Measurements from ENCODE around the gene NCKAP5L.
A peak's percentile ranks its signal among the peaks of the same experiment; 100 is the strongest.
"Not testable (repeated sequence)": the region's sequence is repeated elsewhere in the genome, so short reads cannot be mapped to it uniquely, and the experiment has no call there.

Gene NCKAP5L, protein sequence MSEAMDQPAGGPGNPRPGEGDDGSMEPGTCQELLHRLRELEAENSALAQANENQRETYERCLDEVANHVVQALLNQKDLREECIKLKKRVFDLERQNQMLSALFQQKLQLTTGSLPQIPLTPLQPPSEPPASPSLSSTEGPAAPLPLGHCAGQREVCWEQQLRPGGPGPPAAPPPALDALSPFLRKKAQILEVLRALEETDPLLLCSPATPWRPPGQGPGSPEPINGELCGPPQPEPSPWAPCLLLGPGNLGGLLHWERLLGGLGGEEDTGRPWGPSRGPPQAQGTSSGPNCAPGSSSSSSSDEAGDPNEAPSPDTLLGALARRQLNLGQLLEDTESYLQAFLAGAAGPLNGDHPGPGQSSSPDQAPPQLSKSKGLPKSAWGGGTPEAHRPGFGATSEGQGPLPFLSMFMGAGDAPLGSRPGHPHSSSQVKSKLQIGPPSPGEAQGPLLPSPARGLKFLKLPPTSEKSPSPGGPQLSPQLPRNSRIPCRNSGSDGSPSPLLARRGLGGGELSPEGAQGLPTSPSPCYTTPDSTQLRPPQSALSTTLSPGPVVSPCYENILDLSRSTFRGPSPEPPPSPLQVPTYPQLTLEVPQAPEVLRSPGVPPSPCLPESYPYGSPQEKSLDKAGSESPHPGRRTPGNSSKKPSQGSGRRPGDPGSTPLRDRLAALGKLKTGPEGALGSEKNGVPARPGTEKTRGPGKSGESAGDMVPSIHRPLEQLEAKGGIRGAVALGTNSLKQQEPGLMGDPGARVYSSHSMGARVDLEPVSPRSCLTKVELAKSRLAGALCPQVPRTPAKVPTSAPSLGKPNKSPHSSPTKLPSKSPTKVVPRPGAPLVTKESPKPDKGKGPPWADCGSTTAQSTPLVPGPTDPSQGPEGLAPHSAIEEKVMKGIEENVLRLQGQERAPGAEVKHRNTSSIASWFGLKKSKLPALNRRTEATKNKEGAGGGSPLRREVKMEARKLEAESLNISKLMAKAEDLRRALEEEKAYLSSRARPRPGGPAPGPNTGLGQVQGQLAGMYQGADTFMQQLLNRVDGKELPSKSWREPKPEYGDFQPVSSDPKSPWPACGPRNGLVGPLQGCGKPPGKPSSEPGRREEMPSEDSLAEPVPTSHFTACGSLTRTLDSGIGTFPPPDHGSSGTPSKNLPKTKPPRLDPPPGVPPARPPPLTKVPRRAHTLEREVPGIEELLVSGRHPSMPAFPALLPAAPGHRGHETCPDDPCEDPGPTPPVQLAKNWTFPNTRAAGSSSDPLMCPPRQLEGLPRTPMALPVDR (N-terminal part only)

DNA sequence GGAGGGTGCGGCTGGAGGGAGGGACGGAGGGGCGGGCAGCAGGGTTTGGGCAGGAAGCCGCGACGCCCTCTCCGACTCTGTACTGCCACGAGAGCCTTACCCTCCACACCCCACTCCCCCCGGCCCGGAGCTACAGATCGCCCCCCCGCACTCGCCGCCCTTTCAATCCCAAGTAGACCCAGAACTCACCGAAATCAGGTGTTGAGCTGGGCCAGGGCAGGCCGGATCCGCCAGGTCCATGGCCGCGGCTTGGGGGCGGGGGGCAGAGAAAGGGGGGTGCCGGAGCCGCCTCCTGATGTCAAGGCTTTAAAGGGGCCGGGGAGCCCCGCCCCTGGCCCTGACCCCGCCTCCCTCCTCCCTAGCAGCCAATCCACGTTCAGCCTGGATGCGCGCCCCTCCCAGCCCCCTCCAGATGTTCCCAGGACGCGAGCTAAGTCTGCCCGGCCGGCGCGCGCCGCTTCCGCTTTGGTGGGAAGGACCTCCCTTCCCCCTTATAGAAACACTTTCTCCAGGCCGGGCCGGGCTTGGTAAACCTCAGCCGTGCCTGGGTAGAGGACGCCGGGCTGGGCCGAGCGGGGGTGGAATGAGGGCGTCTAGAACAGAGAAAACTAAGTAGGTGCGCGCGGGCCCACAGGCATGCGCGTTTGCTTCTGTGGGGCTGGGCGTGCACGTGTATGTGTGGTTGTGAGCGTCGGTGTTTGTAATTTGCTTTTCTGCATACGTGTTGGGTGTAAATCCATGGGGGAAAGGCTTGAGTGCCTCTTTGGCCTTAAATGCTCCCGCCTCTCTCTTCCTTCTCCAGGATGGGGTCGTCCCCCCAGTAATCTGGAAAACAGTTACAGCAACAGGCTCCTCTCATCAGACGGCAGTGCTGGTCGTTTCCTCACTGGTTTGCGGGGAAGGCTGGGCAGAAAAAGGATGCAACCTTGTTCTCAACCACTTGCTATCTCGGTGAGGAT is at the start of gene NCKAP5L:
NCKAP5L (minus strand) TSS at position 281 of the 959 bp plus-strand sequence. CDS start 24,369 bp downstream, outside the sequence.
- peak; percentile 93 for DNase-seq

DNA sequence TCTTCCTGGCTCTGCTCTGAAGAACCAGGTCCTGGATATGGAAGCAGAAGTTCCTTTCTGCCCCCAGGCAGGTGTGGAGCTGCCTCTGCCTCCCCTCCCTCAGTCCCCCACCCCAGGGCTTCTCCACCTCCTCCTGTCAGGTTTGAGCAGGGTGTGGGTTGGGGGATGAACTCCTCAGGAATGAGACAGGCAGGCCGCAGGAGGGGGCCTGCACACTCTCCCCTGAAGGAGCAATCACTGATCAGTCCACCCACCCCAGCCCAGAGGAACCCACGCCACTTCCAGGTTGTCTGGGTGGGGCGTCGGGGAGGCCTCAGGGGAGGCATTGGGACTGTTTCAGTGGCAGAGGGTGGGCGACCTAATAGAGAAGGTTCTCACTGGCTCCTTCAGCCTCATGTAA is 48.9 kb upstream of the NCKAP5L start:
- DNase-seq, result no peak

DNA sequence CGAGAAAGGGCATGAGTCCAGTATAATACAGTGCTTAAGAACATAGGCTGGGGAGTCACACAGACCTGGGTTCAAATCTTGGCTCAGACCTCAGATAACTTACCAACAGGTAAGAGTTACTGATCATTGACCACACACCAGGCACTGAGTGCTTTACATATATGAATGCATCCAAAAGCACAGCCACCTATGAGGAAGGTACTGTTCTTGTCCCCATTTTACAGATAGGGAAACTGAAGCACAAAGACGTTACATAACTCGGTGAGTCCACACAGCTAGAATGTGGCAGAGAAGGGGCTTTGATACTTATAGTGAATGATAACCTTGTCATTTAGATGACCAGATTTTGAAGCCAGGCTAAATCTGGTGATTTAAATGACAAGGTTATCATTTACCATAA is 47.9 kb upstream of the NCKAP5L start:
- DNase-seq, result no peak

DNA sequence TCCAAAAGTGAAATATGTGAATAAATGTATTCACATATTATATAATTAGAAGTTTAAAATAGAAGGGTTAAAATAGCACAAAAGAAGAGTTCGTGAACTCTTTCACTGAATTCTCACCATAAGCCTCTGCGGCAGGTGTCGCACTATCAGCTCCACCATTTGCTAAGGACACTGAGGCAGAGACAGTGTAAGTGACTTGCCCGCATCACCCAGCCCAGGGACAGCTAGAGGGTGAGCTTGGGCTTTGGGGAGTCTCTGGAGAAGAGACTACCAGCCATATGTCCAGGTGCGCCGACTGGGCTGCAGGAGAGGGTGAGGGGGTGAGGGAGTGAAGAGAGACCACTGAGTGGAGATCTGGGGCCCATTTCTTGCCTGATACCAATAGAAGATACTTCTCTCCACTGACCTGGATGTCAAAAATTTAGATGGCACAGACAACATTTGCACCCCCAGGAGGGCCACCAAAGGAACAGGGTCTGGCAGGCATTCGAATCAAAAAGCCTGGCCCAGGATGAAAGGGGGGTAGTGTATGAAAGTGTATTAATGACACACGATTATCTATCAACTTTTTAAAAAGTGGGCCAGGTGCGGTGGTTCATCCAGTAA is 47.0 kb upstream of the NCKAP5L start:
- DNase-seq, result no peak

DNA sequence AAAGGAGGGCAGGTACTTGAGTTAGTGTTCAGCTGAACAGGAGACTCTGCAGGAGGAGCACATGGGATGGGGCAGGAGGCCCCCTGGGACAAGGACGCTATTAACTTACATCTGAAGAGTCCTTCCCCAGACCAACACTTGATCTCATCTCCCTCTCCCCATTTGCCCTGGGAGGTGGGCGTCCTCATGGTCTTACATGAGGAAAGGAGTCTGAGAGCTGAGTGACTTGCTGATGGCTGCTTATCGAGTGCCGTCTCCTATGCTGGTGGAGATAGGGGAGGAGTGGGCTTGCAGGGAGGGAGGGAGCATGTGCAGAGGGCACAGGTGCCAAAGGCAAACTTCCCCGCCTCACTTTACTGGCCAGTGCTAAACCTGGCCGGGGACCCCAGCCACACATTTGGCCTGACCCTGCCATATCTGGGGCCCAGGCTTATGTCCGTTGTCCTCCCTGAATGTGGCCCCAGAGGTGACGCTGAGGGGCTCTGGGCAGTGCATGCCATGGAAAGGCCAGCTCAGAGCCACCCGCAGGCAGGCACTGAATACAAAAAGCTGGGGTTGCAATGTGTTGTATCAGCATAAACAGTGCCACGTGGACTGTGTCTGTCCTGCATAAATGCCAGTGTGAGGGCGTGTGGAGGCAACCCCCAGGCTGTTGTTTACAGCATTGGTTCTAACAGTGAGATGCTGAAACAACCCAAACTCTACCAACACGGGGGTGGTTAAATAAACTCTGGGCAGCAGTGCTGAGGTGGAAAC is 46.1 kb upstream of the NCKAP5L start:
- DNase-seq, result no peak

DNA sequence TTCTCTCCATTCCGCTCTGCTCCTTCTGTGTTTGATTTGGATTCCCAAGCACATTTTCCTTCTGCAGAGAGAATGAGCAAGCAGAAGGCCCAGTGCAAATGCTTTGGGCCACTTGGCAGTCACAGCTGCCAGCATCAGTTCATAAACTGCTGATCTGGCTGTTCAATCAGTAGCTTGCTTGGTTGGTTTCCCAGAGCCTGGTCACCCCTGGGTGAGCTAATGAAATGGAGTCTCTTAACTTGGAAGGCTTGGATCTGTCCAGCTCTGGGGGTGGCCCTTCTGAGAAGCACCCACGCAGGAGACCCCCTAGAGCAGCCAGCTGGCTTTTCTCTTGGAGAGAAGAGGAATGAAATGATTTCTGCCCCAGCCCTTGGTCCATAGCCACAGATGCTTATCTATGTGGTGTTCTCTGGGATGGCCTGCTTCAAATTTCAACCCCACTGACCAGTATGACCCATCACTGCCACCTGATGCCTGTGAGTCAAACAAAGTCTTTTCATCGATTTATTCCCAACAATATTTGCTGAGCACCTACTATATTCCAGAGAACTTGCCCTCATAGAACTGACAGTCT is 45.2 kb upstream of the NCKAP5L start:
- no peak for DNase-seq

DNA sequence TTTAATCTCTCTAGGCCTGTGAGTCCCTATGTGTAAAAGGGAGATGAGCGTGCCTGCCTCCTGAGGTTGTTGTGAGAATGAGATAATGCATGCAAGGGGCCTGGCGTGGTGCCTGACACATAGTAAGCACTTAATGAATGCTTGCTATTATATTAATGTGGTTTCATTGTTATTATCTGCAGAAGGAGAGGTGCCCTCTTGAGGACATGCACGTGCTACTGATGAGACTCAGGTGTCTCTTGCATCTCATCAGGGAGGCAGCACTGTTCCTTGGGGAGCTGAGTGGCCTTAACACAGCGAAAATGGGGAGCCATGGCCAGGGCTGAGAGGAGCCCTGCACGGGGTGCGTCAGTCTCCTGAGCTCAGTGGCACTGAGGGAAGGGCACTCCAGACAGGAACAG is 44.6 kb upstream of the NCKAP5L start:
- no peak for DNase-seq

DNA sequence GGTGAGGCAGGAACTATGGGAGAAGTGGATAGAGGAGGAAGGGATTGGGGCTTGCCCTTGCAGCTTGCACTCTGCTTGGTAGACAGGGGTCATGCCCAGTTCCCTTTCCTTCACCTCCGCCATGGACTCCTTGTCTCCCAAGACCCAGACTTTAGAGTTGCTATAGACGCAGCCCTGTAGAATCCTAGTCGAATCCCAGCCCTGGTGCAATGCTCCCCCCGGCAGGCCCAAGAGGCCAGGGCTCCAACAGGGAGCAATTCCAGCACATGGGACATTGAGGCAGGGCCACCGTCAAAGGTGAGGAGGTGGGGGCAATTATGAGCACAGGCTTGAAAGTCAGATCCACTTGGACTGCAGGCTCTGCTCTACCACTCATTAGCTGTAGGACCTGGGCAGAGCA is 44.2 kb upstream of the NCKAP5L start:
- DNase-seq, result no peak

DNA sequence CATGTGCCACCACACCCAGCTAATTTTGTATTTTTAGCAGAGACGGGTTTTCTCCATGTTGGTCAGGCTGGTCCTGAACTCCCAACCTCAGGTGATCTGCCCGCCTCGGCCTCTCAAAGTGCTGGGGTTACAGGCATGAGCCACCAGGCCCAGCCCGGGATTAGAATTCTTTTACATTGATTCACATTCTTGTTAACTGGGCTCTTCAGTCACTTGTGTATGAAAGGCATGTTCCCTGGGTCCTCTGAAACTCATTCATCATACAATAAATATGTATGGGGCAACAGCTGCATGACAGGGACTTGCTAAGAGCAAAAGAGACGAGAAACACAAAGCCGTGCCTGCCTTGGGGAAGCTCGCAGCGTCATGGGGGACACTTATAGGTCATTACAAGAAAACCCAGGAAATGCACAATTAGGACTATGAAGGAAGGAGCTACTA is 43.6 kb upstream of the NCKAP5L start:
- not testable (repeated sequence) for DNase-seq

DNA sequence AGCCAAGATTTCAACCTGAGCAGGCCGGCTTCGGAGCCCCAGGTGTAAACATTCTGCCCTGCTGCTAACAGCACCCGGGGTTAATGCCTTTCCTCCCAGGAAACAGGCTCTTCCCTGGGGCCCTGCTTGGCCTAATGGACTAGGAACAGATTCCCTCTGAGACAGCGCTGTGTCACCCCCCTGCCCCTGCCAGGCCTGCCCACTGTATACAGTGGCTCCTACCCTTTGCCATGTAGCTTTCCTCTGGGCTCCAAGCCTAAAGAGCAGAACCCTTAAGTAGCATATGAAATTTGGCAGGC is 43.0 kb upstream of the NCKAP5L start:
- DNase-seq, result no peak

DNA sequence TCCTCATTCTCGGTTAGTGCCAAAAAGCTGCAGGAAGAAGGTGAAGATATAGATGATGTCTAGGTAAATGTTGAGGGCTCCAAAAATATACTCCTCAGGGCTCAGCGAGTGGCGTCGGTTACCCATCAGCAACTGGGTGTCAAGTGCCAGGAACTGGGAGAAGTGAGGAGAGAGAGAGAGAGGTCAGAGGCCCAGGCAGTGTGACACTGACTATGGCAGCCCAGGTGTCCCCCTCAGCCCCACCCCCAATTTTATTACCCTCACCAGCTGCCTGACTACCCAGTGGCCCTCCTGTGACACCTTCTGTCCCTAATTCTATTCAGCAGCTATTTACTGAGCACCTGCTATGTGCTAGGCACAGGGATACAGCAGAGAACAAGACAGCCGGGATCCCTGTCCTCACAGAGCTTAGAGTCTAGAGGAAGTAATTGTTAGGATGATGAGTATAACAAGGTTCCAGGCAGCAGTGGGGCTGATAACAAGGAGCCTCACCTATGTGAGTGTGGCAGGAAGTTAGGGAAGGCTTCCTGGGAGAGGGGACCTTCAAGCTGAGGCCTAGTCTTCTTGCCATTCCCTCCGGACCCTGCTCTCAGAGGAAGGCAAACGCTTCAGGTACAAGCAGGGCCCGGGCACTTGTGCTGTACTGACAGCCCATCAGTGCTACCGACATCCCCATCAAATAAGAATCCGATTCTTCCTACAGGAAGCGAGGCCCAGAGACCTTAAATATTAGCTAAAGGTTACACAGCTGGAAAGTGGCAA is 42.5 kb upstream of the NCKAP5L start:
- no peak for DNase-seq

DNA sequence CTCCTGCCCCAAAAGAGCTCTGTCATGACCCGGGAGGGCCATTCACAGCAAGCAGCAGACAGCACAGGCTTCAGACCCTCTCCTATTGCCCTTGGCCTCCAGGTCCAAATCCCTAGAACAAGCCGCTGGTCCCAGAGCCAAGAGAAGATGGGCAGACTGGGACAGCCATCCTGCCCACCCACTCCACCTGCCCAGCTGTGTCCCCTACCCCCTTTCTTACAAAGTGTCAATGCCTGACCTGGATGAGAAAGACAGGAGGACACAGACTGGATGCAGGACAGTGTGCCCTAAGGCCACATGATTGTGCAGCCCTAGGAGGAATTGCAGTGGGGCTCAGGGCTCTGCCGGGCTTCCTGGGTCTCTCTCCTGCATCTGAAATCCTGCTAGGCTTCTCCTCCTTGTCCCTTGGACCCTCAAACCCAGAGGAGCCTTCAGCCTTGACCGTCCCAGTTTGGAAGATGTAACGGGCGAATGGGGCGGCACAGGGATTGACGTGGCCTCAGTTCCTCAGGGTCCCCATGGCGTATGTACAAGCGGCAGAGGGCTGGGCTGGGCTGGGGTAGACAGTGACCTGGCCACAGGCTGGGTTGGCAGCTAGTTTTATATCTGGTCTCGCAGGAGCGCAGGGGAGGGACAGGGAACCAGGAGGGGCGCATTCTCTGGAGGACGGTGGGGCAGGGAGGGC is 41.7 kb upstream of the NCKAP5L start:
- DNase-seq, result no peak

DNA sequence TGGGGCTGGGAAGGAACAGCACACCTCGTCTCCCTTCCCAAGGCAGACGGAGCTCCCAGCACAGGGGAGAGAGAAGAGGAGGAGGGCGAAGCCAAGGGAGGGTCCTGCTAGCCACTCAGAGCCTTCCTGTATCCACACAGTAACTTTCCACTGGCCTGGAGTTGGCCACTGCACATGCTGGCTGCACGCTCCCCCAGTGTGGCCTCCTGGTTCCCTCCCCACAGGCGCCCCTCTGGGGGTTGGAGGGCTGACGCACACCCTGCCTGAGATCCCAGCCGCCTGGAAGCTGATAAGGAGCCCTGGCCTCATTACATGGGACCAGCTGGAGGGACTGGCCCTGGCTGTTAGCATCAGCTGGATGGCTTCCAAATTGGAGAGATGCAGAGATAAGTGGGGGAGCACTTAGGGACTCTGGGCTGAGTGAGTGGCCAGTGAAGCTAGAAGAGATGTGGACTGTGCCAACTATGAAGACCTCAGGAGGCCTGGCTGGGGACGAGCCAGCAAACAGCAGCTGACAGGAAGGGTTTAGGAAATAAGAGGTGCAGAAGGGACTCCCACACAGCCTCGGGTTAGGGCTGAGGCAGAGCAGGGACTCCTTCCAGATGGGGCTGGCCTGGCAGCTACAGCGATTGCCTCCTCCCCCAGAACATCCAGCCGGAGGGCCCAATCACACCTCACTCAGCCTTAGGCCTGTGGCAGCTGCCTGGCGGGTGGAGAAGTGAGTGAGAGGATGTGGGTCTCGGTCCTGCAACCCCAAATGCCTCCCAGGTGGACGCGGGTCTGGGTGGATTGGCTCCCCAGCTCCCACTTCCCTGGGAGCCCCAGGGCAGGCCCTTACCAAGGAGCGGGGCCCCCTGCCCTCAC is 41.0 kb upstream of the NCKAP5L start:
- DNase-seq, result no peak

DNA sequence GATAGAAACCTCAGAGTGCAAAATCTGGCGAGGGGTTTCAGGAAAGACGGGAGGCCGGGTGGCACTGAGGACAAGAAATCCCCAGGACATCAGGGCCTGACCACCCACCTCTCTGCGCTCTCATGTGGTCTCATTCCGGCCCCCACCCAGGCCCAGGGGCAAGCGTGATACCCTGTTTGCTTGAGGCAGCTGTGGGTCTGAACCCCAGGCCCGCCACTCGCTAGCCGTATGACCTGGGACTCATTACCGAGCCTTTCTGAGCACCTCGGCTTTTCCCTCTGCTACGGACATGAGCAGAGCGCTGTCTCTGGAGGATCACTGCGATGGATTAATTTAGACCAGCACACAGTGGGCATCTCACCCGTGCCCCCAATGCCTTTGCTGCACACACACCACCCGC is 40.2 kb upstream of the NCKAP5L start:
- no peak for DNase-seq

DNA sequence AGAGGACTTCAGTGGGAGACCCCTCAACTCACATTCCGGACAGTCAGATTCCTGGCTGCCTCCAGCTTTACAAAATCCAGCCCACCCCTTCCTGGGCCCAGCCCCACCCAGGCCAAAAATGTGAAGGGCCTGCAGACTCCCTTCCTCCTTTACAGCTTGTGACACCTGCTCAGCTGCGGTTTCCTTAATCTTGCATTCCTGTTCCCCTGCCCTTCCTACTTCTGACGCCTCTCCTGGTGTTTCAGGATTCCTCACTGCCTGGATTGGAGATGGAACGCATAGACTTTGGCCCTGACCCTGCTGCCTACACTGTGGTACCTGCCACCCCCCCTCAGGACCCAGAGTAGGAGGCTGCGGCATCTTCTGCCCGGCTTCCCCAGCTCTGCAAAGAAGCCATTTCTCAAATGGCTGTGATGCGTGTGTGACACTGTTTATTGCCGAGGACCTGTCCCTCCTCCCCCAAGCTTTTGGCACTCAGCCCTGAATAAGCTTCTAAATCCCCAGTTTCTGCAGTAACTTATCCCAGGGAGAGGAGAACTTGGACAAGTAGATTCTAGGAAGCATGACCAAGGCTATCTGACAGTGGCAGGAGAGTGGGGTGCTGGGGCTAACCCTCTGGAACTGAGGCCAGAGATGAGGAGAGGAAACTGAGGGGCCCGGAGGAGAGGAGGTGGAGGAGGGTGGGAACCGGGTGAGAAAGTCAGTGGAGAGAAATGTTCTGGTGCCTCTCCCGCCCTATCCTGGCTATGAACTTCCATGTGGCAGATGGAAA is 39.5 kb upstream of the NCKAP5L start:
- DNase-seq, result no peak

DNA sequence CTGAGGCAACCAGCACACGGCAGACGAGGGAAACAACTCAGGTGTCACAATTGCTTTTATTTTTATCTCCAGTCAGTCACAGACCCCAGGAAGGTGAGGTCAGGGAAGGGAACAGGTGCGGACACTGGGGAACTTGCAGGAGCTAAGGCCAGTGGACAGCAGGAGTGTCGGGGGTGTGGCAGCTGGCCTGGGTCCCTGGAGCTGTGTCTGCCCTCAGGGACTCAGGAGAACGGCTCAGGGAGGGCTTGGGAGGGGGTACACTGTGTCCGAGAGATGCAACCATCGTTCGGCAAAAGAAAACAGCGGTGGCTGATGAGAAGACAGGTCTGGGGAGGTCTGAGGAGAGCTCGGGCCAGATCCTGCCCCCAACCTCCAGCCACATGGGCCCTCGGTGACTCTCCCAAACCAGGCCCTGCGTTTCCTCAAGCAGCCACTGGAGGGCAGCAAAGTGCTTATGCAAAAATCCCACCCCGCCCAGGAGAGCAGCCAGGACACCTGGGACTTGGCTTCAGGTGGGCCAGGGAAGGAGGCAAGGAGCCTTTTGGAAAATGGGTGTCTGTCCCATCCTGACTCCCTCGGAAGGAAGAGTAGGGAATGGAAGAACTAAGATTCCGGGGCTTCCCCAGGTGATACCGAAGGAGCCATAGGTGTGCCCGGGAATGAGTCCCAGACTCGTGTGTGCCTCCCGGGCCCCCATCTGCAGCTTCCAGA is 38.8 kb upstream of the NCKAP5L start:
- DNase-seq, result peak; percentile 79

DNA sequence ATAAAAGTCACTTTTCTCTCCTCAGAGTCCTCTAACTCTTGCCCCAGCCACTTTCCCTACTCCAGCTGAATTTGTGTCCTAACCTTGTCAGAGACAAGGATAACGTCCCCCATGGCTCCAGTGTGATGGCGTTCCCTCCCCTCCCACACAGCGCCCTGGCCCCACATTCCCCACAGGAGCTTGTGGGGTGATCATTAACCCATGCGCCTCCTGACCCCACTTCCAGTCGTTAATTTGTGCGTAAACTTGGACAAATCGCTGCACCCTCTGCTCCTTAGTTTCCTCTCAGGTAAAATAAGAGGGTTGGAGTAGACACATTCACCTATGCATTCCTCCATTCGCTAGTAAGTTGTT is 37.5 kb upstream of the NCKAP5L start:
- no peak for DNase-seq
